Activated naive CD4-positive, alpha-beta T cell treated with anti-CD3 and anti-CD28 coated beads, Interleukin-2, amount 50 U/mL, for 24 hours (primary cell): ENCODE data around the gene RIPPLY1.
"Not testable (repeated sequence)": the region's sequence is repeated elsewhere in the genome, so short reads cannot be mapped to it uniquely, and the experiment has no call there.

Source experiments
- H3K27ac Mint-ChIP-seq: one replicate; pipeline ENCODE4 v1.8.0; 2021; ENCODE audit warnings: mild to moderate bottlenecking, mixed read lengths
- H3K27me3 Mint-ChIP-seq: one replicate; pipeline ENCODE4 v1.8.0; 2021; ENCODE audit warnings: mixed read lengths
- H3K36me3 Mint-ChIP-seq: one replicate; pipeline ENCODE4 v1.8.0; 2021; ENCODE audit warnings: mixed read lengths
- H3K4me1 Mint-ChIP-seq: one replicate; pipeline ENCODE4 v1.8.0; 2021; ENCODE audit warnings: mixed read lengths
- H3K4me3 Mint-ChIP-seq: one replicate; pipeline ENCODE4 v1.8.0; 2021; ENCODE audit warnings: mild to moderate bottlenecking, mixed read lengths
- H3K9me3 Mint-ChIP-seq: one replicate; pipeline ENCODE4 v1.8.0; 2021; ENCODE audit warnings: mixed read lengths

RIPPLY1 gene

DNA sequence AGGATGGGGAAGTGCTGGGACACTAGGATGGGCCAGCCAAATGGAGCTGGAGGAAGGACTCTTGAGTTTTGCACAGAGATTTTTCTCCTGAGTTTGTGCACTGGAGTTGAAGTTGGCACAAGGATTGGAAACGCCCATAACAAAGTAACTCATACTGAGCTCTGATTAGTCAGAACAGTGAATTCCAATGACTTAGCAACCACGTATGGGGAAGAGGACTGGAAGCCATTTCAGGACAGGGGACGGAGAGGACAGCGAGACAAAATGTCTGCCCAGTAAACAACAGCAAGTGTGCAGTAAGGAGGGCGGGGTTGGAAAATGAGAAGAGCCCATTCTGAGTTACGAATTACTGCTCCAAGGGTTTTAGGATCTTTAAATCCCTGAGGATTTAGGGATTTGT, 5.9 kb downstream of the RIPPLY1 start:
- H3K4me1 Mint-ChIP-seq: no peaks in the 10 kb centered on the region
- no peaks in the 10 kb centered on the region for H3K36me3 Mint-ChIP-seq
- no peaks in the 10 kb centered on the region for H3K27me3 Mint-ChIP-seq
- no peaks in the 10 kb centered on the region for H3K9me3 Mint-ChIP-seq
- no peak overlapping the region for H3K27ac Mint-ChIP-seq
- no peak overlapping the region for H3K4me3 Mint-ChIP-seq

DNA sequence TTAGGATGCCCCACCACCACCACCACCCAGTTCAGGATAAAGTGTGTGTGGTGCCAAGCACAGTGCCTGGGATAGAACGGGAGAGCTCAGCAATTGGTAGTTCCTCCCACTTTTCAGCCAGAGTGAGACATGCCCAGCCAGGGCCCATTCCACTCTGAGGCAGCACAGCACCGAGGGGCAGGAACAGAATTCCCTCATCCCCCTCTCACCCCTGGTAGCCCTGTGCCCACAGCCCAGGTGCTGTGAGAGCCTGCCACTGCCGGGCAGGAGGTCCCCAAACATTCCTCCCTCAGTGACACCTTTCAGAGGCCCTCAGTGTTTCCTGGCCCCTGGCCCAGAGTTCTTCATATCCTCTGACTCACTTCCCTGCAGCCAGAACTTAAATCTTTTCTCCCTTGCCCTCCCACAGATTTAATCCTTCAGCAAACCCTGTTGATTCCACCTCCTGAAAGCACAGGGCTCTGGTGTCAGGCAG, 8.1 kb downstream of the RIPPLY1 start:
- Mint-ChIP-seq H3K4me3 (no peak overlapping the region), H3K4me1 (no peaks in the 10 kb centered on the region), H3K9me3 (no peaks in the 10 kb centered on the region), H3K27ac (no peak overlapping the region), H3K27me3 (no peaks in the 10 kb centered on the region), H3K36me3 (no peaks in the 10 kb centered on the region)

DNA sequence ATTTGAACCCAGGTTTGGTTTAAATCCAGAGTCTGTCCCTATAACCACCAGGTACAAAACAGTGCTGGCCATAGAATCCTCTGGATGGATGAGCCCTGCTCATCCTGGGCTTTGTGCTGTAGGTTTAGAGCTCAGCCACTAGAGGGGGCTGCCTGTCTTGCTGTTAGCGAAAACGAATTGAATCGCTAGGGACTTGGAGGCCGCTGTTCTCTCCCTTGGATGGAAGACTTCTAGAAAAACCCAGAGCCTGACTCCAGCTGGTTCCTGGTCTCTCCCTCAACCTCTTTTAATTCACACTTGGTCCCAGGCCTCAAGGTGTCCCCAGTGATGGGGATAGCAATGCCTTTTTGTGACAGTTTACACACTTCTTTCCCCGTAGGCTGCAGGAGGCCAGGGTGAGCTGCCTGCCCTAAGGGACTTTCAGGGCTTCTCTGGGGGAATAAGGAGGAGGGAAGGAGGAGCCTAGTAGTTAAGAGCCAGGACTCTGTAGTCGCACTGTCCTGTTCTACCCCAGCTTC, 8.7 kb downstream of the RIPPLY1 start:
- H3K36me3 Mint-ChIP-seq: no peaks in the 10 kb centered on the region
- no peak overlapping the region for H3K4me3 Mint-ChIP-seq
- no peaks in the 10 kb centered on the region for H3K4me1 Mint-ChIP-seq
- no peak overlapping the region for H3K27ac Mint-ChIP-seq
- H3K9me3 Mint-ChIP-seq: no peaks in the 10 kb centered on the region
- H3K27me3 Mint-ChIP-seq: no peaks in the 10 kb centered on the region

DNA sequence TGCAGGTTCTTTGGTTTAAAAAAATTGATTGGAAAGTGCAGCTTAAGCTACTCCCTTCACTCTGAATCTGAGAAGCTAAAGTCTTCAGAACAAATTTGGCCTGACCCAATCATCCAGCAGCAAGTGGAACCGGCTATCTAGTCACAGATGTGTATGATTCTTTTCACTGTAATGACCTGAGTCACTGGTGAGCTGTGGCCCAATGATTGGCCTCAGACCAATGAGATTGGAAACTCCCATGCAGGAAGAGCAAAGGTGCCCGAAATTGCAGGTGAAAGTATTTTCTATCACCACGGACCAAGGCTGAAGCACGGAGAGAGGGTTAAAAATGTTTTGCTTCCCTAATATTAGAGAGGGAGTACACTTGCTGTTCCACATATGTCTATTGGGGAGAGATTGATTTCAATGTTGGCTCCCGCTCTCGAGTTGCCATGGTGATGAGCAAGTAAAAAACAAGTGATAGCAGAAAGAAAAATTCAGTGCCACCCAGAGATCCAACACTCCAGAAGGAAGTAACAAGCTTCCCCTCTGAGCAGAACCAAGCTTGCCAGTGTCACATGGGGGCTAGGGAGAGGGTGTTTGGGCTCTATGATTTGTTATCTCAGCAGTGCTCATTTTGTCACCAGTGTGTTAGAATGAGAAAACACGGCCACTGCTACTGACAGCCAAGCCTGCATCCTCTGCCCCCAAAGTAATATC, 11.2 kb downstream of the RIPPLY1 start:
- no peaks in the 10 kb centered on the region for H3K9me3 Mint-ChIP-seq
- H3K27ac Mint-ChIP-seq: no peak overlapping the region
- H3K4me3 Mint-ChIP-seq: no peak overlapping the region
- H3K4me1 Mint-ChIP-seq: no peaks in the 10 kb centered on the region
- no peaks in the 10 kb centered on the region for H3K36me3 Mint-ChIP-seq
- no peaks in the 10 kb centered on the region for H3K27me3 Mint-ChIP-seq

DNA sequence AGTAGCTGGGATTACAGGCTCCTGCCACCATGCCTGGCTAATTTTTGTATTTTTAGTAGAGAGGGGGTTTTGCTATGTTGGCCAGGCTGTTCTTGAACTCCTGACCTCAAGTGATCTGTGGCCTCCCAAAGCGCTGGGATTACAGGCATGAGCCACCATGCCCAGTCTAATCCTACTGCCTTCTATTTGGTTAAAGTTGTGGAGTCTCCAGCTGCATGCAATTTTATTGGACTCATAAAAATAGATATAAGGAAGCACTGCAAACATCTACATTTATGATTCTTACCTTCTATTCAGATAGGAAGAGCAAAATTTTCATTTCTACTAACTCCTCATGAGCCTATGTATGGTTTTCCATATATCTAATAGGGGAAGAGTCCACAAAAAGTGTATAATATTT, 13.7 kb downstream of the RIPPLY1 start:
- H3K27me3 Mint-ChIP-seq: no peaks in the 10 kb centered on the region
- no peaks in the 10 kb centered on the region for H3K36me3 Mint-ChIP-seq
- no peaks in the 10 kb centered on the region for H3K4me1 Mint-ChIP-seq
- no peak overlapping the region for H3K27ac Mint-ChIP-seq
- H3K4me3 Mint-ChIP-seq: no peak overlapping the region
- H3K9me3 Mint-ChIP-seq: no peaks in the 10 kb centered on the region

DNA sequence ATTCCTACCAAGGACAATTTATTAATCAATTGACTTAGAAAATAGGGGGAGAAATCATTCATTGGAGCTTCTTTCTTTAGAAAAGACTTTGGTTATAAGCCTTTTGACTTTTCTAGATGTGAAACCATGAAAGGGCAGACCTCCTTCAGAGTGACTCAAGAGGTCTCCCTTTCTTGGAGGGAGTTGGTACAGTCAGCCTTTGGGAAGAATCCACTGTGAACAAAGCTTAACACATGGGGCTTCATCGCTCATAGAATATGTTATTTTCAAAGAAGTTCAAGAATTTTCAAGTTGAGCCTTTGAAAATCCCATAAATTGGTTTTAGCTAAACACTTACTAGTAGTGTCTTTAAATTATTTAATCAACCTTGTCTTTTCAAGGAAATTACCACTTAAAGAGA, 28.0 kb downstream of the RIPPLY1 start:
- Mint-ChIP-seq H3K4me1 (no peaks in the 10 kb centered on the region), H3K27ac (no peak overlapping the region), H3K4me3 (no peak overlapping the region), H3K36me3 (no peaks in the 10 kb centered on the region), H3K27me3 (peaks cover 6% of the 10 kb centered on the region), H3K9me3 (no peaks in the 10 kb centered on the region)

DNA sequence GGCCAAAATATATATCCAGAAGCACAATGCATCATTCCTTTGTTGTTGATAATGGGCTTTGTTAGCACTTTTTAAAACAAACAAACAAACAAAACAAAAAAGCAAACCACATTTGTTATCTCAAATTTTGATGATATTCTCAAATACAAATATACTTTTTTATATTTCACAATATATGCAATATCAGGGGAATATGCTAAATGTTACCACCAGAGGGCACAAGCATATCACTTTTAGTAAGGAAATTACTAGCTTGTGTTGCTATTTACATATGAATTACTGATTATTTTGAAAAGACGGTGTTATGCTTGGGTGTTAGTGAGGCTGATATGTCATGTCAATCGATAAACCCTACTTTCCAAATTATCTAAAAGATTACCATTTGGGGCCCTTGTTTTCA, 29.1 kb downstream of the RIPPLY1 start:
- Mint-ChIP-seq H3K4me1 (no peaks in the 10 kb centered on the region), H3K27ac (no peak overlapping the region), H3K9me3 (no peaks in the 10 kb centered on the region), H3K27me3 (peaks cover 2% of the 10 kb centered on the region), H3K36me3 (no peaks in the 10 kb centered on the region), H3K4me3 (no peak overlapping the region)

DNA sequence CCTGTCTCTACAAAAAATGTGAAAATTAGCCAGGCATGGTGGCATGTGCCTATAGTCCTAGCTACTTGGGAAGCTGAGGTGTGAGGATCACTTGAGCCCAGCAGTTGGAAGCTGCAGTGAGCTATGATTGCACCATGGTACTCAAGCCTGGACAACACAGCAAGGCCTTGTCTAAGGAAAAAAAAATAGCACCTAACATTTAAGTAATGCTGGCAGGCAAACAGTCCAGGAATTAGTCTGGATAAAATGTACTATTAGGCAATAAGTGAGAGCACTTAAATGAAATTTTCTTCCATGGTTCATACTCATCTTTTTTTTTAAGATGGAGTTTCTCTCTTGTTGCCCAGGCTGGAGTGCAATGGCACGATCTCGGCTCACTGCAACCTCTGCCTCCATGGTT, 30.3 kb downstream of the RIPPLY1 start:
- not testable (repeated sequence) for H3K9me3 Mint-ChIP-seq, H3K36me3 Mint-ChIP-seq, H3K27ac Mint-ChIP-seq, H3K4me3 Mint-ChIP-seq, H3K4me1 Mint-ChIP-seq, H3K27me3 Mint-ChIP-seq

DNA sequence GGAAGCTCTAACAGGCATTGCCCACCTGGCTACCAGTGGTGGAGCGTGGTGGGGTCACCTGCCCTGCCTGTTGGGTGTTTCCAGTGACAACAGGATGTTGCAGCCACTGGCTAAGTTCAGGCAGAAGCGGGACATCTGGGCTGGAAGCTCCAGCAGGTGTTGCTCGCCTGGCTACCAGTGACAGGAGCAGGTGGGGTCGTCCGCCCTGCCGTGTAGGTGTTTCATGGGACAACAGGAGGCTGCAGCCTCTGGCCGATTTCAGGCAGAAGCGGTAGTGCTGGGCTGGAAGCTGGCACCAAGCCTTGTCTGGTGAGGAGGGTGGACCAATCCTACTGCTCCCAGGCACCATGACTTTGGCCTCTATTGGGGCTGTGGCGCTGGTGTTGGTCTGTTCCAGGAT, 39.4 kb downstream of the RIPPLY1 start:
- Mint-ChIP-seq H3K4me1 (no peaks in the 10 kb centered on the region), H3K9me3 (no peaks in the 10 kb centered on the region), H3K27me3 (no peaks in the 10 kb centered on the region), H3K27ac (no peak overlapping the region), H3K4me3 (no peak overlapping the region), H3K36me3 (no peaks in the 10 kb centered on the region)

DNA sequence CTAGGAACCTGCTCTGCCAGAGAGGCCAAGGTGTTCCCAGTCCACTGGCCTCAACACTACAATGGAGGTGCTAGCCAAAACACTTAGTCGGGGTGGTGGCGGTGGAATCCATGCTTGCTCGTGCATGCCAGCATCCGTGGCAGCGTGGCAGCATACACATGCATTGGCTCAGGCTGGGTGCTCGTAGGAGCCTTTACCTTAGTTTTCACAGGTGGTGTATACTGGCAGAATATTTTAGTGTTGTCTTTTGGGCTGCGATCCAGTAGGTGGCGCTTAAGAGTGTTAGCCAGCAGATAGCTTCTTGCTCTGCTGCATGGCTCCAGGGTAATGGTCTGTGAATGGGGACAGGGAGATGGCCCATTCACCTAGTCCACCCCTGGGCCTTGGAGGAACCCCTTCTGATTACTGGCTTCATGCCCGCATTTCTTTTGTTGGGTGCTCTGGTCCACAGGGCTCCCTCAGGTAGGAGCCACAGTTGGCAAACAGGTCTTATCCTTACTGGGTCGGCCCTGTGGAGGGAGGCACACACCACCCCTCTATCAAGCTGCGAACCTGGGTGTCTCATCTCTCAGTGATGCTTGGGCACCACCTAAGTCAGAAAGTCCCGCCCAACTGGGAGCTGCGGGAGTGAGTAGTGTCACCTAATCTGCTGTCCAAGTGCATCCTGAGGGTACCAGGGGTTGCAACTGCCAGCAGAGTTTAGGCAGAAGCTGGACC, 40.0 kb downstream of the RIPPLY1 start:
- H3K9me3 Mint-ChIP-seq: no peaks in the 10 kb centered on the region
- H3K4me3 Mint-ChIP-seq: no peak overlapping the region
- H3K27ac Mint-ChIP-seq: no peak overlapping the region
- H3K4me1 Mint-ChIP-seq: no peaks in the 10 kb centered on the region
- H3K36me3 Mint-ChIP-seq: no peaks in the 10 kb centered on the region
- H3K27me3 Mint-ChIP-seq: no peaks in the 10 kb centered on the region
